Retinal pigment epithelial cell (primary cell): ENCODE data around the gene EBF3.
A peak's percentile ranks its signal among the peaks of the same experiment; 100 is the strongest.

ENCODE experiments used
- DNase-seq: peaks from one replicate; pipeline ENCODE4 v3.0.0-alpha.2; 2010; ENCODE audit warnings: low read depth
- H3K4me3 ChIP-seq: 2 replicates; pipeline ENCODE4 v1.5.1; 2011; ENCODE audit warnings: mild to moderate bottlenecking, low read length, control low read depth, moderate library complexity
- TF ChIP-seq, protein P1 (sequence below): conservative IDR thresholded peaks from 2 replicates; pipeline ENCODE4 v1.5.1; 2011; ENCODE audit warnings: low read depth, low read length, control low read depth, inconsistent platforms

EBF3 gene, protein sequence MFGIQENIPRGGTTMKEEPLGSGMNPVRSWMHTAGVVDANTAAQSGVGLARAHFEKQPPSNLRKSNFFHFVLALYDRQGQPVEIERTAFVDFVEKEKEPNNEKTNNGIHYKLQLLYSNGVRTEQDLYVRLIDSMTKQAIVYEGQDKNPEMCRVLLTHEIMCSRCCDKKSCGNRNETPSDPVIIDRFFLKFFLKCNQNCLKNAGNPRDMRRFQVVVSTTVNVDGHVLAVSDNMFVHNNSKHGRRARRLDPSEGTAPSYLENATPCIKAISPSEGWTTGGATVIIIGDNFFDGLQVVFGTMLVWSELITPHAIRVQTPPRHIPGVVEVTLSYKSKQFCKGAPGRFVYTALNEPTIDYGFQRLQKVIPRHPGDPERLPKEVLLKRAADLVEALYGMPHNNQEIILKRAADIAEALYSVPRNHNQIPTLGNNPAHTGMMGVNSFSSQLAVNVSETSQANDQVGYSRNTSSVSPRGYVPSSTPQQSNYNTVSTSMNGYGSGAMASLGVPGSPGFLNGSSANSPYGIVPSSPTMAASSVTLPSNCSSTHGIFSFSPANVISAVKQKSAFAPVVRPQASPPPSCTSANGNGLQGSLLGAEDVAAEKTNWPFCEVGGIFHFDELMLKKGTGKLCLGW

DNA sequence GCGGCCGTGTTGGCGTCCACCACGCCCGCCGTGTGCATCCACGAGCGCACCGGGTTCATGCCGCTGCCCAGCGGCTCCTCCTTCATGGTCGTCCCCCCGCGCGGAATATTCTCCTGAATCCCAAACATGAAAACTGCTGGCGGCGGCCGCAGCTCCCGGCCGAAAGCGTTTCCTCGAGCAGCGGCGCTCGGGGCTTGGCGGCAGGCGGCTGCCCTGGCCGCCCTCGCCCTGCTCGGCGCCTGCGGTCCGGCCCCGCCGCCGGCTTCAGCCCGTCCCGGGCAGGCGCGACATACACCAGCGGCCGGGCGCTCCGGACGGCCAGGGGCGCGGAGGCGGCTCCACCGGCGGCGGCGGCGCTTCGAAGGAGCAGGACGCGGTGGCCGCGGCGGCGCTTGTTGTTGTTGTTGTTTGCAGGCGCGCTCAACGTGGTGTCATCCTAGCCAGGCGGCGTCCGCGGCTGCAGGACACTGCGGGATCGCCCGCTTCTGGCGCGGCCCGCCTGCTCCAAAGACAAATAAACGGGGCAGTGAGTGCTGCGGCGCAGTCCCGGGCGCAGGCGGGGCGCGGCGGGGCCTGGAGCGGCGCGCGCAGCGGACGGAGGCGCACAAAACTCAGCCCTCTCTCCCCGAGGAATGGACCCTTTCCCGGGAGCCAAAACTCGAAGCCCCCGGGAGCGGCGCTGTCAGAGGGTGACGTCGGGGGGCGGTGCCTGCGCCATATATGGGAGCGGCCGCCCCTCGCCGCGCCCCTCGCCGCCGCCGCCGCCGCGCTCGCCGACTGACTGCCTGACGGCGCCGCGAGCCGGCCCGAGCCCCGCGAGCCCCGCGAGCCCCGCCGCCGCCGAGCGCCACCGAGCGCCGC lies at the start of gene EBF3:
Gene EBF3, minus strand, starts transcription at position 634 of the 861 bp plus-strand sequence. Its CDS starts 506 bp downstream, at position 128.
- no peak for DNase-seq
- peak within 1 kb of the TSS; percentile 20 for H3K4me3 ChIP-seq
- TF ChIP-seq, protein P1, sequence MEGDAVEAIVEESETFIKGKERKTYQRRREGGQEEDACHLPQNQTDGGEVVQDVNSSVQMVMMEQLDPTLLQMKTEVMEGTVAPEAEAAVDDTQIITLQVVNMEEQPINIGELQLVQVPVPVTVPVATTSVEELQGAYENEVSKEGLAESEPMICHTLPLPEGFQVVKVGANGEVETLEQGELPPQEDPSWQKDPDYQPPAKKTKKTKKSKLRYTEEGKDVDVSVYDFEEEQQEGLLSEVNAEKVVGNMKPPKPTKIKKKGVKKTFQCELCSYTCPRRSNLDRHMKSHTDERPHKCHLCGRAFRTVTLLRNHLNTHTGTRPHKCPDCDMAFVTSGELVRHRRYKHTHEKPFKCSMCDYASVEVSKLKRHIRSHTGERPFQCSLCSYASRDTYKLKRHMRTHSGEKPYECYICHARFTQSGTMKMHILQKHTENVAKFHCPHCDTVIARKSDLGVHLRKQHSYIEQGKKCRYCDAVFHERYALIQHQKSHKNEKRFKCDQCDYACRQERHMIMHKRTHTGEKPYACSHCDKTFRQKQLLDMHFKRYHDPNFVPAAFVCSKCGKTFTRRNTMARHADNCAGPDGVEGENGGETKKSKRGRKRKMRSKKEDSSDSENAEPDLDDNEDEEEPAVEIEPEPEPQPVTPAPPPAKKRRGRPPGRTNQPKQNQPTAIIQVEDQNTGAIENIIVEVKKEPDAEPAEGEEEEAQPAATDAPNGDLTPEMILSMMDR = no peak

DNA sequence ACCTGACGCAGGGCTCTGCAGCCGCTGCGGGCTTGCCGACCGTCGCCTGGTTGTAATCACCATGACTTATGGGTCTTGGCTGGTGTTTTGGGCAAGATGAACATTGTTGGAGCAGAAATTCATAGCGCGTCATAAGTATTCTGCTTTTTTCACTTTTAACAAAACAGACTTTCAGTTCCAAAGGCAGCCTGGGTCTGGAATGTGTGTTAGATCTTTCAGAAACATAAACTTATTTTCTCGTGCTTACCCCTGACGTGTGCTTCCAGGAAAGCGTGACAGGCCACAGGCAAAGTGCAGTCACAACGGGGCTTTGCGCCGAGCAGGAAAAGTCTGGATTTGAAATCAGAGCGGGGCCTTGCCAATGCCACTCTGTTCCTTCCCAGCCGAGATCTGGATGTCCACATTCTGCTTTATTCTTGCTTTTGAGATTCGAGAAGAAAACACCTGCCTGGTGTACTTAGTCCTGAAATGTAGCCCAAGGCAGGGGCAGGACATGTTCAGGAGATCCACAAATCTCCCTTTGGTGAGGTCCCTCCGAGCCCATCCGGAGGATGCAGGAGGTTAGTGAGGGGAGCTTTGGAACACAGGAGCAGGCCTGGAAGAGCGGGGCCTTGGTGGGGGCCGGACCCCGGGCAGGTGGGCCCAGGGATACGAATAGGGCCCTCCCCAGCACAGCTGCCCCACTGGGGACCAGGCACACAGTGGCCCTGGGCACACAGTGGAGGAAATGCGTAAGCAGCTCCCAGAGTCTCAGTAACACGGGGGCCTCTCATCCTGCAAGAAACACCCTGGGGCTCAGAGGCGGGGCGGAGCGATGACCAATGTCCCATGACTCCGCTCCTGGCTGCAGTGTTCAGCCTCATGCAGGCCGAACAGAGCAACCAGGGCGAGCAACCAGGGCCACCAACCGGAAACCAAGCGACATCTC lies 49.5 kb upstream of the EBF3 start:
- H3K4me3 ChIP-seq = no peak overlapping the region
- DNase-seq = no peak
- TF ChIP-seq, protein P1 = no peak

DNA sequence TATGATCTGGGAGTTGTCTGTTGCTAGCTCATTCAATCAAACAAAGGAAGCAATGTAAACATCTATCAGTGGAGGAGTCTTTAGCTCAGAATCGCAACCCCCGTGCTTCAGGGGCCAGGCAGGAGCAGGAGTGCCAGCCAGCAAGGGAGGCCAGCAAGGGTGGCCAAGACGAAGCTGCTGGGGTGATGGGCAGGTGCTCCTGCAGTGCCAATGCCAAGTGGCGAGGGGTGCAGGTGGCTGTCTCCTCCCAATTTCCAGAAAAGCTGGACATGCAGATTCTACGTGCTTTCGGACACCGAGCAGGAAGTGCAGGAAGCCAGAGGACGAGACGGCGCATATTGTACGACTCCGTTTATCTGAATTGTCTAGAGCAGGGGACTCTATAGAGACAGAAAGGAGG lies 48.1 kb upstream of the EBF3 start:
- TF ChIP-seq, protein P1 = no peak
- H3K4me3 ChIP-seq = no peak overlapping the region
- DNase-seq = no peak

DNA sequence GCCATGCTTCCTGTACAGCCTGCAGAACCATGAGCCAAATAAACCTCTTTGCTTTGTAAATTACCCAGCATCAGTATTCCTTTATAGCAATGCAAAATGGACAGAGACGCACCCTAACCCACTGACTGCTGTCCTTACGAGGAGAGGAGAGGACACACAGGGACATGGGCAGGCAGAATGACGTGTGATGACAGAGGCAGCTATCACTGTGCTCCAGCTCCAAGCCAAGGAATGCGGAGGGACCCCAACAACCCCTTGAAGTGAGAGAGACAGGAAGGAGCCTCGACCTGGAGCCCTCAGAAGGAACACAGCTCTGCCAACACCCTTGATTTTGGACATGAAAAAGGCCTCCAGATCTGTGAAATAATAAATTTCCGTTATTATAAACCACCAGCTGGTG lies 46.6 kb upstream of the EBF3 start:
- TF ChIP-seq, protein P1 = no peak
- no peak overlapping the region for H3K4me3 ChIP-seq
- no peak for DNase-seq

DNA sequence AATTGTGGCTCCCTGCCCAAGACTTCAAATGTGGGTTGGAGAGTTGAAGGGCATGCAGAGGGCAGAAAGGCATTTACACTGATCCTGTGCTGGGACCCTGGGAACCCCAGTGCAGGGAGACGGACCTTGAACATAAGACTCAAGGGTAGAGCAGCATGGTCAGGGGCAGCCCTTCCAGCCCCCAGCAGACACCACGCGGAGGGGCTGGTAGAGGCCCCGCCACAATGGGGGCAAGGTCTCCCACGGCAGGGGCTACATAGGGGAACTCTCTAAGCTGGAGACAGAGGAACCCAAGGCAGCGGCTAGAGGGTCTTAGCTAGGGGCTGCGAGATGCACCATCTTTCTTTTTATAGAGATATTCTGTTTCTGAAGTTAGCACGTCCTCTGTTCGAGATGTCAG lies 45.2 kb upstream of the EBF3 start:
- DNase-seq = no peak
- H3K4me3 ChIP-seq = no peak overlapping the region
- TF ChIP-seq, protein P1 = no peak
